Naive B cell (primary cell): Measurements from ENCODE around the gene HYAL4. TPM values are rescaled to one million over a fixed set of nuclear protein-coding genes. Genes with fewer than 3 reads are reported as not detected.
"Not testable (repeated sequence)": the region's sequence is repeated elsewhere in the genome, so short reads cannot be mapped to it uniquely, and the experiment has no call there.

Experiments
- ATAC-seq, 2 donors: fragments of 150-1000 bp; cut with Tn5 transposase; 2 replicates each; pipeline ENCODE4 v1.10.0; 2021; ENCODE audit warnings: low read depth in 2 of 2, mild to moderate bottlenecking in 2 of 2, moderate library complexity in 2 of 2
- DNase-seq: peaks from one replicate; pipeline ENCODE4 v3.0.0; 2022
- H3K27ac Mint-ChIP-seq, 6 donors: one replicate each; pipeline ENCODE4 v1.8.0; 2020 to 2022; ENCODE audit warnings: mild to moderate bottlenecking in 6 of 6, mixed read lengths in 6 of 6, moderate library complexity in 5 of 6, inconsistent platforms in 2 of 6
- H3K27me3 Mint-ChIP-seq, 3 donors: one replicate each; pipeline ENCODE4 v1.8.0; 2021 to 2022; ENCODE audit warnings: mixed read lengths in 3 of 3, mild to moderate bottlenecking in 1 of 3
- H3K36me3 Mint-ChIP-seq, 2 donors: one replicate each; pipeline ENCODE4 v1.8.0; 2020 to 2022; ENCODE audit warnings: mixed read lengths in 2 of 2, inconsistent platforms in 1 of 2, mild to moderate bottlenecking in 1 of 2
- H3K4me1 Mint-ChIP-seq, 3 donors: one replicate each; pipeline ENCODE4 v1.8.0; 2020 to 2022; ENCODE audit warnings: mixed read lengths in 3 of 3, inconsistent platforms in 1 of 3, mild to moderate bottlenecking in 1 of 3, moderate library complexity in 1 of 3
- H3K4me3 Mint-ChIP-seq, 8 donors: one replicate each; pipeline ENCODE4 v1.8.0; 2020 to 2022; ENCODE audit warnings: mild to moderate bottlenecking in 8 of 8, mixed read lengths in 8 of 8, moderate library complexity in 8 of 8, inconsistent platforms in 2 of 8
- H3K9me3 Mint-ChIP-seq, 7 donors: one replicate each; pipeline ENCODE4 v1.8.0; 2020 to 2022; ENCODE audit warnings: mixed read lengths in 7 of 7, mild to moderate bottlenecking in 5 of 7, inconsistent platforms in 2 of 7, moderate library complexity in 1 of 7
- polyA plus RNA-seq, 6 donors: library from polyadenylated mRNA; unstranded; fragments of 300-500 nt; fragmentation: Illumina TruSeq; gene quantifications; one replicate each; pipeline ENCODE4 v1.2.3, GENCODE V29; 2021; ENCODE audit warnings: low read depth in 6 of 6

Gene HYAL4
- polyA plus RNA-seq, 6 donors from 2014 or later: not detected

DNA sequence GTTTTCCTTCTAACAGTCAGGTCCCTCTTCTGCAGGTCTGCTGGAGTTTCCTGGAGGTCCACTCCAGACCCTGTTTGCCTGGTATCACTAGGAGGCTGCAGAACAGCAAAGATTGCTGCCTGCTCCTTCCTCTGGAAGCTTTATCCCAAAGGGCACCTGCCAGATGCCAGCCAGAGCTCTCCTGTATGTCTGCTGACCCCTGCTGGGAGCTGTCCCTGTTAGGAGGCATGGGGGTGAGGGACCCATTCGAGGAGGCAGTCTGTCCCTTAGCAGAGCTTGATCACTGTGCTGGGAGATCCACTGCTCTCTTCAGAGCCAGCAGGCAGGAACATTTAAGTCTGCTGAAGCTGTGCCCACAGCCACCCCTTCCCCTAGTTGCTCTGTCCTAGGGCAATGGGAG, 11.5 kb downstream of the HYAL4 start:
- Mint-ChIP-seq H3K27me3 (peaks cover 4 to 31% (median 18%) of the 10 kb centered on the region in 3 donors), H3K9me3 (peaks cover 4 to 29% (median 19%) of the 10 kb centered on the region in 7 donors)
- not testable (repeated sequence) for H3K27ac Mint-ChIP-seq, ATAC-seq, H3K4me1 Mint-ChIP-seq, H3K4me3 Mint-ChIP-seq, DNase-seq, H3K36me3 Mint-ChIP-seq

GRCh38 chr7:123860848-123861247, 15.9 kb downstream of the HYAL4 start:
- Mint-ChIP-seq H3K27me3 (peaks cover 4 to 27% (median 19%) of the 10 kb centered on the region in 3 donors), H3K4me1 (no peaks in the 10 kb centered on the region), H3K36me3 (peaks cover 0 to 4% of the 10 kb centered on the region in 2 donors), H3K9me3 (peaks cover under 1 to 5% (median 2%) of the 10 kb centered on the region in 7 donors), H3K4me3 (no peak overlapping the region), H3K27ac (peak overlapping the region in 2 of 6 donors; percentile 49 to 58)
- ATAC-seq (no peak), DNase-seq (no peak)

DNA sequence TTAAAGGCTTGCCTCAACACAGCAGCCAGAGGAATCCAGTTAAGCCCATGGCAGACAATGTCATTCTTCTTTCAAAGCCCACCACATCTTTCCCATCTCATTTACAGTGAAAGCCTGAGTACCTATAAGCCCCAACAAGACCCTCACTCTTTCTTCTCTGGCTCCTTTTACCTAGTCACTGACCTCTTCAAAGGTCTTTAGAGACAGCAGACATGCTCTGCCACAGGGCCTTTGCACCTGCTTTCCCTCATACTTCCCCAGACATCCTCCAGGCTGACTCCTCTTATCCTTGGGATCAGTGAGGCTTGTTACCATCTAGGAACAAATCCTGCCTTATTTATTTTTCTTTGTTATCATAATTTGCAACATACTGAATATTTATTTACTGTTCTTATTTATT, 17.8 kb downstream of the HYAL4 start:
- no peaks in the 10 kb centered on the region for H3K4me1 Mint-ChIP-seq
- no peak for ATAC-seq
- H3K27me3 Mint-ChIP-seq: peaks cover under 1 to 17% (median 7%) of the 10 kb centered on the region in 3 donors

GRCh38 chr7:123863461-123863860, 18.5 kb downstream of the HYAL4 start:
- DNase-seq (no peak), ATAC-seq (no peak)
- Mint-ChIP-seq H3K9me3 (peaks cover 0 to 4% (median 0%) of the 10 kb centered on the region in 7 donors), H3K27me3 (peaks cover 0 to 10% (median 6%) of the 10 kb centered on the region in 3 donors), H3K4me3 (no peak overlapping the region), H3K4me1 (no peaks in the 10 kb centered on the region), H3K36me3 (no peaks in the 10 kb centered on the region), H3K27ac (no peak overlapping the region)

More for the DNA sequence above, 17.8 kb downstream of the HYAL4 start:
- H3K9me3 Mint-ChIP-seq: peaks cover 0 to 4% (median 0%) of the 10 kb centered on the region in 7 donors
- no peak overlapping the region for H3K4me3 Mint-ChIP-seq
- peaks cover 0 to under 1% of the 10 kb centered on the region in 2 donors for H3K36me3 Mint-ChIP-seq
- DNase-seq: no peak
- H3K27ac Mint-ChIP-seq: no peak overlapping the region

DNA sequence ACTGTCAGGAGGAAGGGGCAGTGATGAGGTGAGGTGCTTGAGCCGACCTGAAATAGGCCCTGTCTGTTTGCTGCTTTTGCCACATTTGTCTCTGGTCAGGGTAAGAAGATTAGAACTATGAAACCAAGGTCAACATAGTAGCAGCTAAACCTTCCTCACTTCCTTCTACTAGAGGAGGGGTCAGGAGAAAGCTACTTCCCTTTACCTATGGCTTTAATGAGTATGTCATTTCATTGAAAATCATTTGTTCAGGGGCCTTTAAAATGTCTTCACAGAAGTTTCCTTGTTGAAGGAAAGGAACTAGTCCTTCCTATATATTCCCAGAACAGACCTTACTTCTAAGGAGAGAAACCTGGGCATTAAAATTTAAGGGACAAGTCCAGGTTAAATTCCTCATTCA, 19.0 kb downstream of the HYAL4 start:
- Mint-ChIP-seq H3K9me3 (peaks cover 0 to 4% (median 0%) of the 10 kb centered on the region in 7 donors), H3K27me3 (peaks cover 0 to 8% (median 6%) of the 10 kb centered on the region in 3 donors), H3K4me1 (no peaks in the 10 kb centered on the region), H3K36me3 (no peaks in the 10 kb centered on the region), H3K27ac (no peak overlapping the region), H3K4me3 (no peak overlapping the region)
- ATAC-seq (no peak), DNase-seq (no peak)

DNA sequence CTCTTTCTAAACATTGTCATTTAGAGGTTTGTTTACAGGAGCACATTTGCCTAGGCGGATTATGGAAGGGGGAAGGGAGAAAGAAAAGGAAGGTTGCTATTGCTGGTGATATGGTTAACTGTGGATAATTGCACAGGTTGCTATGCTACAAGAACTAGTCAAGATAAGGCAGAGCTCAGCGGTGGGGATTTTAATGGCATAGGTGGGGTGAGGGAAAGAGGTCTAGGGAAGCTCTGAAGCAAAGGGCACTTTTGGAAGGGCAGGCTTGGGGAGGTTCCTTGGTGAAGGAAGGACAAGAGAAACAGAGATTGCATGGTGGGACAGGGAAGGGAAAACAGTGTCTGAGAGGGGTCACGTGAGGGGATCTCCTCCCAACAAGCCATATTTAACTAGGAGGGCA, 19.5 kb downstream of the HYAL4 start:
- peaks cover 0 to 7% (median 6%) of the 10 kb centered on the region in 3 donors for H3K27me3 Mint-ChIP-seq
- no peak overlapping the region for H3K4me3 Mint-ChIP-seq
- DNase-seq (no peak), ATAC-seq (no peak)
- H3K36me3 Mint-ChIP-seq: no peaks in the 10 kb centered on the region
- H3K9me3 Mint-ChIP-seq: peaks cover 0 to 4% (median 0%) of the 10 kb centered on the region in 7 donors
- H3K27ac Mint-ChIP-seq: peak overlapping the region in 2 of 6 donors; percentile 4 to 19
- H3K4me1 Mint-ChIP-seq: no peaks in the 10 kb centered on the region

DNA sequence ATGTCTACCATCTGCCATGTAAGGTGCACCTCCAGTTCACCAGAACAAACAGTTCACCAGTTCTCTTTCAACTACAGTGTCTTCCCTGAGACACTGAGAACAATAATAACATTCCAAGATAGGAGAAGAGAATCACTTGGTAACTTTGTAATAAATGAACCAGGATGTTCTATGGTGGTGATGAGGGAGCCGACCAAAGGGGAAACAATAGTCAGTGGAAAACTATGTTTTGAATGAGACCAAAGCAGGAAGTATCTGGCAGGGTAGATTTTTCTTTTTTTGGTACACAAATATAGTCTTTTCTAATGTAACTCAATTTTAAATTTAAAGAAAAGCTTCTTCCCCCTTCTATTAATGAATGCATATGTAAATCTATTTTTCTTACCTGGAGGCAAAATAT, 20.0 kb downstream of the HYAL4 start:
- DNase-seq (no peak), ATAC-seq (no peak)
- peaks cover 0 to 4% (median 0%) of the 10 kb centered on the region in 7 donors for H3K9me3 Mint-ChIP-seq
- H3K27ac Mint-ChIP-seq: no peak overlapping the region
- H3K4me3 Mint-ChIP-seq: no peak overlapping the region
- H3K36me3 Mint-ChIP-seq: no peaks in the 10 kb centered on the region
- H3K27me3 Mint-ChIP-seq: peaks cover 0 to 7% (median 5%) of the 10 kb centered on the region in 3 donors
- no peaks in the 10 kb centered on the region for H3K4me1 Mint-ChIP-seq

DNA sequence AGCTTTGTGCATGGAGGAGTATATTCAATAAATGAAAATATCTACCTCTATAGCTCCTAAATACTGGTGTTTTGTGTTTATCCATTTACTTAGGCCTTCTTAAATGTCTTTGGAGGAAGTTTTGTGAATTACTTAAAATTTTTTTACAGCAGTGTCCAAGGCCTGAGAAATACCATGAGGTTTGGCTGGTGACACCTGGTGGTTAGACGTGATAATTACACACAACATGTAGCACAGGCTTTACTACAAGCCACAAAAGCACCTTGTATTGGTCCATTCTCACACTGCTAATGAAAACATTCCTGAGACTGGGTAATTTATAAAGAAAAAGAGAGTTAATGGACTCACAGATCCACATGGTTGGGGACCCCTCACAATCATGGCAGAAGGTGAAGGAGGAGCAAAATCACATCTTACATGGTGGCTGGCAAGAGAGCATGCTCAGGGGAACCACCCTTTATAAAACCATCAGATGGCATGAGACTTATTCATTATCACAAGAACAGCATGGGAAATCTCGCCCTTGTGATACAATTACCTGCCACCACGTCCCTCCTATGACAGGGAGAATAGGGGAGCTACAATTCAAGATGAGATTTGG, 20.6 kb downstream of the HYAL4 start:
- DNase-seq (peak; percentile 23), ATAC-seq (peak; percentile 38 to 50)
- H3K27me3 Mint-ChIP-seq: peaks cover 0 to 11% (median 7%) of the 10 kb centered on the region in 3 donors
- H3K27ac Mint-ChIP-seq: peak overlapping the region in 1 of 6 donors; percentile 60
- no peak overlapping the region for H3K4me3 Mint-ChIP-seq
- no peaks in the 10 kb centered on the region for H3K36me3 Mint-ChIP-seq
- peaks cover 0 to 4% (median 0%) of the 10 kb centered on the region in 7 donors for H3K9me3 Mint-ChIP-seq
- no peaks in the 10 kb centered on the region for H3K4me1 Mint-ChIP-seq

DNA sequence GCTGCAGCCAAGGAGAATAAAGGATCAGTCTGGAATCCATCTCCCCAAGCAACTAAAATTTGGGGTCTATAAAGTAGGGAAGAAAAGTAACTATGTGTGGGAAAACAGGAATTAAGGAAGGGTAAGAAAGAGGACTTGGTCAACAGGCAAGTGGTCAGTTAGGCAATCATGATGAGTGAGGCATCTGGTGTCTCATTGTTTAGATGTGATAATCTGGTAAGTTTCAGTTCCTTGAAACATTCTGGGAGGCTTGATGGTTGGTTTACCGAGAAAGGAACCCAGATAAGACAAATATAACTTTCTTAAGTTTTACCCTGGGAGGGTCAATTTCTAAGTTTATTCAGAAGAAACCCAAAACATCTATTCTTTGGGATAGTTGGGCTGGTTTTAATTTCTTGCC, 22.3 kb downstream of the HYAL4 start:
- Mint-ChIP-seq H3K27me3 (peaks cover 6 to 11% (median 7%) of the 10 kb centered on the region in 3 donors), H3K4me3 (no peak overlapping the region), H3K9me3 (peaks cover 0 to 4% (median 0%) of the 10 kb centered on the region in 7 donors), H3K27ac (no peak overlapping the region), H3K4me1 (no peaks in the 10 kb centered on the region), H3K36me3 (no peaks in the 10 kb centered on the region)
- no peak for DNase-seq
- no peak for ATAC-seq

GRCh38 chr7:123871998-123872867, 27.3 kb downstream of the HYAL4 start:
- no peak for ATAC-seq
- no peaks in the 10 kb centered on the region for H3K36me3 Mint-ChIP-seq
- H3K4me3 Mint-ChIP-seq: no peak overlapping the region
- no peaks in the 10 kb centered on the region for H3K9me3 Mint-ChIP-seq
- no peak for DNase-seq
- no peaks in the 10 kb centered on the region for H3K4me1 Mint-ChIP-seq
- H3K27me3 Mint-ChIP-seq: peaks cover 10 to 32% (median 13%) of the 10 kb centered on the region in 3 donors
- H3K27ac Mint-ChIP-seq: no peak overlapping the region

DNA sequence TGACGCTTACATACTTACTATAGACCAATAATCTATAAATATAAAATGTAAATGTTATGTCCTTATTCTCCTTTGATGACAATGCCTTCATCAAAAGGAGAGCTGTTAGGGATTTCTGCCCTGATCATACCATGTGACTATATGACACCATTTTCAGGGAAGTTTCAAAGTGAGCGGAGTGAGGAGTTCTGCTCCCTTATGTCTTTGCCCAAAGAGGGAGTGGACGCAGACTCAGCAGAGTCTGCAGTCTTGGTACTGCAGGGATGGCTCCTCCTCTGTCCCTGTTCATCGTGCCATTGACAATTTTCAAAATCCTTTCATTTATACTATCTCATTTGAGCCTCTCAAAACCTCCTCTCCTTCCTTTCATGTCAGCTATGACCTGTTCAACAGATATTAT, 27.9 kb downstream of the HYAL4 start:
- Mint-ChIP-seq H3K27ac (no peak overlapping the region), H3K4me1 (no peaks in the 10 kb centered on the region), H3K36me3 (no peaks in the 10 kb centered on the region), H3K9me3 (no peaks in the 10 kb centered on the region), H3K27me3 (peaks cover 10 to 32% (median 13%) of the 10 kb centered on the region in 3 donors), H3K4me3 (no peak overlapping the region)
- DNase-seq: no peak
- no peak for ATAC-seq

DNA sequence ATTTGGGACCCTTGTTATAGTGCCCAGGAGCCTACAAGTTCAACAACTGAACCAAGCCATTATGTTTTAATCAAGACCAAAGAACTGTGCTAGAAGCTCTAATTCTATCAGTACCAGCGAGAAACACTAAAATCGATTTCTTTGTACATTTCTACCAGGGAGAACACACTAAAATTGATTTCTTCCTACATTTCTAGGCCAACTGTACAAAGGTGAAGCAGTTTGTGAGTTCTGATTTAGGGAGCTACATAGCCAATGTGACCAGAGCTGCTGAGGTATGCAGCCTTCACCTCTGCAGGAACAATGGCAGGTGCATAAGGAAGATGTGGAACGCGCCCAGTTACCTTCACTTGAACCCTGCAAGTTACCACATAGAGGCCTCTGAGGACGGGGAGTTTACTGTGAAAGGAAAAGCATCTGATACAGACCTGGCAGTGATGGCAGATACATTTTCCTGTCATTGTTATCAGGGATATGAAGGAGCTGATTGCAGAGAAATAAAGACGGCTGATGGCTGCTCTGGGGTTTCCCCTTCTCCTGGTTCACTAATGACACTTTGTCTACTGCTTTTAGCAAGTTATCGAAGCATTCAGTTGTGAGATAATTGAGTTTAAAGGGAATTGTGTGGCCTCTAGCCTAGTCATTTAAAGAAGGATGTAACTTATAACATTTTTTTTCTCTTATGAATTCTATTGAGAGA, 31.7 kb downstream of the HYAL4 start:
- Mint-ChIP-seq H3K36me3 (no peaks in the 10 kb centered on the region), H3K4me1 (no peaks in the 10 kb centered on the region), H3K27ac (peak overlapping the region in 1 of 6 donors; percentile 34), H3K9me3 (no peaks in the 10 kb centered on the region), H3K27me3 (peaks cover 9 to 25% (median 11%) of the 10 kb centered on the region in 3 donors), H3K4me3 (no peak overlapping the region)
- DNase-seq (no peak), ATAC-seq (no peak)

DNA sequence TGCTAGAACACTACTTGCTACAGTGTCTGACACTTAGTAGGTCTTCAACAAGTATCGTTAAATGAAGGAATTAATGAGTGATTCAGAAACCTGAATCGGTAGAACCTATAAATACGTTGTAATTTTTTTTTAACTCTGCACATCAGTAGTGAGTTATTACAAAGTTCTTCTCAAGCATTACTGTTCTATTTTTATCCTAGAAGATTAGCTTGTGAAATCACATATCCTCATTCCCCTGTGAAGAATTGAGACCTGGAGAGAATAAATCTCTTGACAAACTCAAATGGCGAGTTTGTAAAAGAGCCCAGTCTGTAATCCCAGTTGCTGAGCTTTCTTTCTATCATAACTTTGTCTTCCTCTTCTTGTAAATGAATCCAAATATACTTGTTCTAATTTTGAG, 34.7 kb downstream of the HYAL4 start:
- ATAC-seq (no peak), DNase-seq (no peak)
- Mint-ChIP-seq H3K9me3 (no peaks in the 10 kb centered on the region), H3K36me3 (no peaks in the 10 kb centered on the region), H3K4me3 (no peak overlapping the region), H3K27ac (no peak overlapping the region), H3K27me3 (peaks cover 4 to 15% (median 11%) of the 10 kb centered on the region in 3 donors), H3K4me1 (no peaks in the 10 kb centered on the region)
